HG02852 (cell line): Measurements from ENCODE around the gene SH3BGRL2.
"Not testable (repeated sequence)": the region's sequence is repeated elsewhere in the genome, so short reads cannot be mapped to it uniquely, and the experiment has no call there.

ENCODE experiments used
- ATAC-seq: cut with Tn5 transposase; IDR thresholded peaks from one replicate; pipeline ENCODE4 v1.9.1; 2021; ENCODE audit warnings: mild to moderate bottlenecking, moderate library complexity; ENCODE audit not compliant: unreplicated experiment

Gene SH3BGRL2

GRCh38 chr6:79648328-79648727 is 17.2 kb downstream of the SH3BGRL2 start:
- ATAC-seq, result no peak

- no peak for ATAC-seq
Observed at GRCh38 chr6:79649016-79649415, 17.9 kb downstream of the SH3BGRL2 start.

- ATAC-seq, result no peak
Observed at GRCh38 chr6:79650950-79651349, 19.8 kb downstream of the SH3BGRL2 start.

GRCh38 chr6:79656134-79656533 is 25.0 kb downstream of the SH3BGRL2 start:
- no peak for ATAC-seq

GRCh38 chr6:79657238-79657637 is 26.1 kb downstream of the SH3BGRL2 start:
- ATAC-seq, result no peak

- ATAC-seq, result not testable (repeated sequence)
Observed at GRCh38 chr6:79663655-79664054, 32.5 kb downstream of the SH3BGRL2 start.

- ATAC-seq, result no peak
Observed at GRCh38 chr6:79665725-79666551, 34.8 kb downstream of the SH3BGRL2 start.

- ATAC-seq, result no peak
Observed at GRCh38 chr6:79666634-79667033, 35.5 kb downstream of the SH3BGRL2 start.

- no peak for ATAC-seq
Observed at GRCh38 chr6:79668381-79668780, 37.3 kb downstream of the SH3BGRL2 start.

- no peak for ATAC-seq
Observed at GRCh38 chr6:79669766-79670165, 38.6 kb downstream of the SH3BGRL2 start.

GRCh38 chr6:79670789-79671188 is 39.7 kb downstream of the SH3BGRL2 start:
- ATAC-seq, result no peak

- ATAC-seq, result no peak
Observed at GRCh38 chr6:79671600-79672266, 40.6 kb downstream of the SH3BGRL2 start.

- ATAC-seq, result no peak
Observed at GRCh38 chr6:79672631-79673111, 41.5 kb downstream of the SH3BGRL2 start.

GRCh38 chr6:79673947-79674346 is 42.8 kb downstream of the SH3BGRL2 start:
- no peak for ATAC-seq

GRCh38 chr6:79676785-79677736 is 45.9 kb downstream of the SH3BGRL2 start:
- ATAC-seq, result no peak

- ATAC-seq, result not testable (repeated sequence)
Observed at GRCh38 chr6:79682682-79683081, 51.6 kb downstream of the SH3BGRL2 start.

- no peak for ATAC-seq
Observed at GRCh38 chr6:79684876-79685275, 53.7 kb downstream of the SH3BGRL2 start.

- ATAC-seq, result no peak
Observed at GRCh38 chr6:79686707-79687309, 55.7 kb downstream of the SH3BGRL2 start.

GRCh38 chr6:79687759-79688158 is 56.6 kb downstream of the SH3BGRL2 start:
- ATAC-seq, result no peak

GRCh38 chr6:79694156-79694555 is 63.0 kb downstream of the SH3BGRL2 start:
- no peak for ATAC-seq
